GM19025 (cell line): Measurements from ENCODE around the gene ADARB2.
"Not testable (repeated sequence)": the region's sequence is repeated elsewhere in the genome, so short reads cannot be mapped to it uniquely, and the experiment has no call there.

ENCODE experiments used
- ATAC-seq: cut with Tn5 transposase; IDR thresholded peaks from one replicate; pipeline ENCODE4 v1.9.1; 2021; ENCODE audit warnings: mild to moderate bottlenecking, low read depth, moderate library complexity; ENCODE audit not compliant: unreplicated experiment

Gene ADARB2

DNA sequence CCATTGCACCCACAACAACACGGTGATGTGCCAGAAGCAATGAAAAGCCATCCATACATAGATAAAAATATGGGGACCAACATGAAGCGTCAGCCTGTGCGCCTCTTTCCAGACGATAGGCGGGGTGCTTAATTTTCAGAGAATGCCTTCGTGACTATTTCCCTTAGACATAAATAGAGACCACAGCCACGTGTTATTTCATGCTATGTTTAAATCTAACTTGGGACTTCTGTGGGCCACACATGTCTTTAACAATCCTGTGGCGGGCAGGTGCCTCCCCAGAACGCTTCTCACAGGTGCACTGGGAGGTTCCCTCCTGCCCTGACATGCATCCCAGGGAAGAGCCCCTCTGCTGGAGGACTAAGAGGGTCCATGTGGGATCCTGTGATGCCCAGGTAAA lies 259.7 kb downstream of the ADARB2 start:
- ATAC-seq: no peak

DNA sequence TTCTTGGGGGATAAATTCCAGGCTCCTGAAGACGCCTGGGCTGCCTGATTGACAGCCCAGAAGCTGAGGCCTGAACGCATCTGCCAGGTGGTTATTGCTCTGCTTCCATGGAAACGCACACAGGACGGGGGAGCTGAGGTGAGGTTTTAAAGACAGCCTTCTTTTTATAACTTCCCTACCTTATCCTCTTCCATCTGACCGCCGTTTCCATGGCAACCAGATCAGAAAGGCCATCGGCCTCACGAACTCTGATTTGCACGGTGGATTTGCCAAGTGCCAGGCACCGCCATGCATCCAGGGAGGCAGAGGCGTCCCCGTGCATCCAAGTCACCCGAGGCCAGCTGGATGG lies 260.9 kb downstream of the ADARB2 start:
- ATAC-seq: no peak

DNA sequence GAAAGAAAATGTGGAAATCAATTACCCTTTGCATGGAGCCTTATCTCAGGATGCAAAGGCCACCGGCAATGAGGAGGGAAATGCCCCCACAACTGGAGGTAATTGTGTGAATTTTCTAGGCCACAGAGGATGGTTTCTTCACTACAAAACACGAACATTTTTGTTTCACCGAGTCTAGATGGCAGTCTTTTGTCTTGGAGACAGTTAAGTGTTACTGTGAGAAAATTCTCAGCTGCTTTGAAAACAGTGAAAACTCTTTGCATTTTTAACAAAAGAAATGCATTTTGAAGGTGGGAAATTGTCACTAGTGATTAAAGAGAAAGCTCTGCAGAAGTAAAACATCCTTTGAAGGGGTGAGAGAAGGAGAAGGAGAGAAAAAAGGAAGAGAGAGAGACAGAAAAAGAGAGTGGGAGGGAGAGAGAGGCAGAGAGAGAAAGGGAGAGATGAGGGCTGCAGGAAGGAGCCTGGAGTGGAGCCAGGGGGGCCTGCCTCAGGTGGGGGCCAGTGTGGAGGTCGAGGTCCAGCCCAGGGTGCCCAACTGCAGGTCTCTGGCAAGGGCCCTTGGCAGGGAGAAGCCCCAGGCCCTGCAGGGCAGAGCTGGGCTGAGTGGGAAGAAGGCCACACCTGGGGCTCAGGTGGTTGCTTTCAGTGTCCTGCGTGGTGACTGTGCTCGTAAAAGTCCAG lies 261.4 kb downstream of the ADARB2 start:
- ATAC-seq: no peak

DNA sequence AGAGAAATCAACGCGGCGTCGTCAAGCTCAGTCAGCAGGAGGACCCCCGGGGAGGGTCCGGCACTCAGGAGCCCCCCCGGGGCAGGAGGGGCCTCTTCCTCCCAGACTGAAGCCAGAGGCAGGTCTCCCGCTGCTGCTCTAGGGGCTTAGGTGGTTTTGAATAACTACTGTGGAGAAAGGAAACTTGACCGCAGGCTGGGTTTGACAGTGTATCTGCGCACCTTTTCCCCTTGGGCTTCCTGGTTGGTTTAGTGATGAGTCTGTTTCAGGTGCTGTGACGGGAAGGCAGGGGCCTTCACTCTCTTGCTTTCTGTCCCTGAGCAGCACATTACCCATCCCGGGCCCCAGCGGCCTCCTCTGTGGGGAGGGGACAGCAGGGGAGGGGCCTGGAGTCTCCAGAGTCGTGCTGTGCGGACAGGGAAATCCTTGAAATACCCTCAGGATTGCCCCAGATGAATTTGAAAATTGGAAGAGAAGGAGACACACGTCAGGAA lies 262.2 kb downstream of the ADARB2 start:
- no peak for ATAC-seq

DNA sequence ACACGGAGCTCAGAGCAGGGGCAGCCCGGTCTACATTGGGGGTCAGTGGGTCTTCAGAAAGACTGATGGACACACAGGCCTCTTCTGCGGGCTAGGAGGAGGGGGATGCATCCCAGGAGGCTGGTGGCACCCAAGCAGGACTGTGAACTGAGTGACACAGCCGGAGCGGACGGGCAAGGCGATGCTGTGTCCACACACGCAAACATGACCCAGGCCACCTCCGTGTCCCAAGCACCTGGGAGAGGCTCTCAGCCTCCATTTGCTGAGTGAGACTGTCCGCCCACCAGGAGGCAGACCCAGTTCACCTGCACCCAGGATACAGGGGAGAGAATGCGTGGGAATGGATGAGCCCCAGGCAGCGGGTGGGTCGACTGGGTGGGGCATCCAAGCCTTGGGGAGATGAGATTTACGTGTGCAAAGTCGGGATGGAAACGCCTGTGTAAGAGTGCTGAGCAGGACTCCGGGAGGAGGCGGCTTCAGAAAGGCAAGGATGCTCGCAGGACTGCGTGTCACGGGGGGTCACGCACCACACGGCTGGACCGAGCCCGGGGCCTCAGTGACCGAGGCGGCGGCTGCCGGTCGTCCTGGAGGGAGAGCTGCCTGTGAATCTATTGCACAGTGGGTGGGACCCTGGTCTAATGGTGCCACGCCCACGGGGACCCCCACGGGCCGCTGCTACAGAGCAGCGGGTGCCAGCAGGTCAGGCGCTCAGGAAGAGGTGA lies 262.8 kb downstream of the ADARB2 start:
- ATAC-seq: no peak

DNA sequence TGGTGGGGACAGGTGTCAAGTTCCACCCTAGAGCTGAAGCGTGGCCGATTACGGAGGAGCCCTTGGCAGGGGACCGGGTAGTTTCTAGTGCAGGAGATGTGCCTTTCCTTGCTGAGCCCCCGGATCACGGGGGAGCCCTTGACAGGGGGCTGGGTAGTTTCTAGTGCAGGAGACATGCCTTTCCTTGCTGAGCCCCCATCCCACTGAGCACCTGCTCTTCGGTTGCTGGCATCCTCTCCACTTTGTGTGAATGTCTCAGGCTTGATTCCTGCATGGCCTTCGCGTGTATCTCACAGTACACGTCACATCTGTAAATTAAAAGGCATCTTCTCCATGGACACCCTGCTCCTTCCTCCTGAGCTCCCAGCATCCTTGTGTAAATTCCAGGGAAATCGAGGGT lies 263.5 kb downstream of the ADARB2 start:
- ATAC-seq: no peak

DNA sequence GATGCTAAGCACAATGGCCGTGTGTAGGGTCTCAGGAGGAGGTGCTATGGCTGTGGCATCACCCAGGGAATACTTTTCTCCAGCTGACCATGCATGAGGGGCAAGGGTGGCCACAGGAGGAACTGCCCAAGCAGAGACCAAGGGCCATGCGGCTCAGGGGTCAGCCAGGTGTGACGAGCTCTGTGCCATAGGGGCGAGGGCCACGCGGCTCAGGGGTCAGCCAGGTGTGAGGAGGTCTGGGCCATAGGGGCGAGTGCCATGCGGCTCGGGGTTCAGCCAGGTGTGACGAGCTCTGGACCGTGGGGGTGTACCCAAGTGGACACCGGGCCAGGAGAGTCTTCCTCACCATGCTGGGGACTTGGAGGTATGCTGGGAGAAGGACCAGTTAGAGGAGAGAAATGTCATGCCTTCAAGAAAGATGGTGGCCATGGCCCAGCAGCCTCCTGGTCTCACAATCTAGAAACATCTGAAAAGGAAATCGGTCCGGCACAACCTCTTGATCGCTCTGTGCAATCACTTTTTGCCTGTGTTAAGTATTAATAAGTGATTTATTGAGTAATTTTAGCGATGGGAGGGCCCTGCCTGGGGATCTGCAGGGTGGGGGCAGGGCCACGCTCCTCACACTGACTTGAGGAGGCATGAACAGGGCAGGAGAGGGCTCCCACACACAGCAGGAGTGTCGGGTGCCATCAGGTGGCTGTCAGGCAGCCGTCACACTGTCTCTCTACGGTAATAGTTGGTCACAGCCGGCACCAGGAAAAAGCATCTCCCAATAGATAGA lies 265.0 kb downstream of the ADARB2 start:
- no peak for ATAC-seq

DNA sequence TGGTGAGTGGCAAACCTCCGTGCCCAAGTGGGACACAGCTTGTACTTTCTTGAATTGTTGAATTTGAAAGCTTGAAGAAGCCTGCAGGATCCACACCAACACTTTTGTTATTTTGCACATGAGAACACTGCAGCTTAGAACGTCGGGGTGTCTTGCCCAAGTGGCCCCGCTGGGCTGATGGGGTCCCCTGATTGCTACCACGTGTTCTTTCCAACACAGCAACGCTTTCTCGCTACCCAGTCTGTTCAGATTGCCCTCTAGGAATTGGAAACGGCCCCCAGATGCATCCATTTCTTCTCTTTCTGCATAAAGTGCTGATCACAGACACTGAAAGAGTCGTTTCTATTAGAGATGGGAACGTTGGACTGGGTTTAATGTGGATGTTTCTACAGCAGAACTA lies 268.5 kb downstream of the ADARB2 start:
- ATAC-seq: no peak

DNA sequence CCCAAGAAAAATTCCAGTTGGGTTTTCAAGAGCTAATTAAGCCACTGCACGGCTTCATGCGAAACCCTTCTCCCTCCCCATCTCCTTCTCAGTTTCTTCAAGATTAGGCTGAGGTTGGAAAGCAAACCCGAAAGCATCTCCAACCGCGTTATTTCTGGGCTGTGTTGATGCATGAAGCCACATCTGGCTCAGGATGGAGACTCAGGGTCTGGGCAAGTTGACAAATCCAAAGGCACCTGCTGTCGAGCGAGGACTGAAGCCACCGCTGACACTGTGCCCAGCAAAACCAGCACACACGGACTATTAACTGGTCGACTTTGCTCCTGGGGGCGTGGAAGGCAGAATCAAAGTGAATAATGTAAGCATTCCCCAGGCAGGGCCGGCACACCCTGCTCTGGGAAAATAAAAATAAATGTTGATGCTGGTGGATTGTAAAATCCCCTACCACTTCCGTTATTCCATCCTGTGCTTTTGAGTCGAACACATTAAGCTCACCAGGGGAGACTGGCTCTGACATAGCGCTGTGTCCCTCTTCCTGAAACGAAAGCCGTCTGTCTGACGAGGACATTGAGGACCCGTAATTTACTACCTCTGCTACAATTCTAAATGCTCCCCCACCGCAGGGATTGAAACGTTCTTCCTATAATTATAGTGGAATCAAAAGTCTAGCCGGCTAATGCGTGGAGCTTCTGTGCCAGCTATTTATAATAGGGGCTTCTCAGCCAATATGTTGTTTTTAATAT lies 269.8 kb downstream of the ADARB2 start:
- ATAC-seq: no peak

DNA sequence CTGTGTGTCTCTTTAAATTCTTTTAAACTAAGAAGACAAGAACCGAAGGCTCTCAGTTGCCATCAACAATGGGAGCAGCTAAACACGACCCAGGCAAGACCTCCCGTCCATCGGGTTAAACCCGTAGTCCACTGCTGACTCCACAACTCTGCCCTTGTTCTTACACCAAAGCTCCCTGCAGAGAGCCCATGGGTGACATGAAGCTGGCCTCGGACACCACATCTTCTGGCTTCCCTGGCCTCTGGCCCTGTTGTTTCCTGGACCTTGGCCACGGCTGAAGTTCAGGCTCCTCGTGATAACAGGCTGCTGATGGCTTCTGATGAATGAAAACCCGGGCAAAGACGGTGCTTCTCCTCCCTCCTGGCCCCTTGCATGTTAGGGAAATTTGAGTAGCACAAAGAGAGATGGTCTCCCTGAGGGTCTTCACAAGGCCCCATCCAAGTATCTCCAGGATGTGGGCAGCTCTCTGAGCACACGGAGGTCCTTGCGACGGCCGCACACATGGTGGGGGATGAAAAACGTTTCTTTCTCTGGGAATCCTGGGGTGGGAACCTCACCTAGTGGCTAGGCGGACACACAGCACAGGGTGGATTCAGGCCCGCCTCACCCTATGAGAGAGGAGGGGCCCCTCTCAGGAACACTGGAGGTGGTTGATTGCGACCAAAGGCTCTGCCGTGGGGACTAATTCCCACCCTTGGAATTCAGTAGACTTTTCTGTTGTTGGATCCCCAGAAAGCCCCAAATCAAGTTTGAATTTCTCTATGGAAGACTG lies 271.1 kb downstream of the ADARB2 start:
- ATAC-seq: no peak

DNA sequence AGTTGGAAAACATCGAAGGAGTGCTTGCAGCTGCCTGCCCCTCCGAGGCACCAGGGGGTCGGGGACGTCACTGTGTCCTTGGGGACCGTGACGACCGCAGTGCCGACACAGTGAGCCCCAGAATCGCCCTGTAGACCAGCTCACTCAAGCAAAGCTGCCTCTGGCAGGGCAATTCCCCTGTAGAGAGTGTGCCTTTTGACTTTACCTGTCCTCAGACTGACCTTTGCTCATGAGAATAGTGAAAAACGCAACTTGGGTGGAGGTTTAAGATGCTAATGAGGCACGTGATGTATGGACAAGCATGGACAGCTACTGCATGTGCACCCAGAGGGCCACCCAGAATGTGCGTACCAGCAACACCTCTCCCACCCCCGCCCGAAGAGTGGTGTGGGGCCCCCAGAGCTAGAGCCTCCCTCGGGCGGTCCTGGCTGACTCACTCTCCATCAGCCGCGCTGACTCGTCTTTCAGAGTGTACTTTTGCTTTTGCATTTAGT lies 271.9 kb downstream of the ADARB2 start:
- ATAC-seq: peak; percentile 86

DNA sequence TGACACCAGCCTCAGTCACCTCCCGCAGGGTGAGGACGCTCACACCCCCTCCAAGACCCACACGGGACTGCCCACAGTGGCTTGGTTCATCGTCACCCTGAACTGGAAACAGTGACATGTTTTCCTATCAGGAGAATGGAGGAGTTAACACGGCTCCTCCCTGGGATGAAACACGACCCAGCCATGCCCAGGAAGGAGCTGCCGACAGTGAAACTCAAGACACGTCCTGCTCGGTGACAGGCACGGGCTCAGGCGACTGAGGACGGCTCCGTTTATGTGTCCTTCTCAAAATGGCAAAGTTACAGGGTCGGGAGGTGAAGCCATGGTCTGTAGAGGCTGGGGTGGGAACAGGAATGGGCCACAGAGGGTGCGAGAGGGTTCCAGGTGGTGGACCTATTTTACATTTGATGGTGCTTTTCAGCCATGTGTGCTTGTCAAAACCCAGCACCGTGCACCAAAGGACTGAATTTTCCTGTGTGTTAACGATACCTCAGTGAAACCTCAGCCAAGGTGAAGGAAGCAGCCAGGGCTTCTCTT lies 272.4 kb downstream of the ADARB2 start:
- ATAC-seq: peak; percentile 24

DNA sequence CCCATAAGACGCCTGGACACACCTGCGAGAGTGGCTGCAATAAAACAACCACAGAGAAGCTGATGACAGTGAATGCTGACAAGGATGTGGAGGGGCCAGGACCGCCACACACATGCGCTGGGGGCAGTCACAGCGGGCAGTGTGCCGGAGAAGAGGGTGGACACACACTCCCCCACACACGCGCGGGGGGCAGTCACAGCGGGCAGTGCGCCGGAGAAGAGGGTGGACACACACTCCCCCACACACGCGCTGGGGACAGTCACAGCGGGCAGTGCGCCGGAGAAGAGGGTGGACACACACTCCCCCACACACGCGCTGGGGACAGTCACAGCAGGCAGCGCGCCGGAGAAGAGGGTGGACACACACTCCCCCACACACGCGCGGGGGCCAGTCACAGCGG lies 273.4 kb downstream of the ADARB2 start:
- not testable (repeated sequence) for ATAC-seq

DNA sequence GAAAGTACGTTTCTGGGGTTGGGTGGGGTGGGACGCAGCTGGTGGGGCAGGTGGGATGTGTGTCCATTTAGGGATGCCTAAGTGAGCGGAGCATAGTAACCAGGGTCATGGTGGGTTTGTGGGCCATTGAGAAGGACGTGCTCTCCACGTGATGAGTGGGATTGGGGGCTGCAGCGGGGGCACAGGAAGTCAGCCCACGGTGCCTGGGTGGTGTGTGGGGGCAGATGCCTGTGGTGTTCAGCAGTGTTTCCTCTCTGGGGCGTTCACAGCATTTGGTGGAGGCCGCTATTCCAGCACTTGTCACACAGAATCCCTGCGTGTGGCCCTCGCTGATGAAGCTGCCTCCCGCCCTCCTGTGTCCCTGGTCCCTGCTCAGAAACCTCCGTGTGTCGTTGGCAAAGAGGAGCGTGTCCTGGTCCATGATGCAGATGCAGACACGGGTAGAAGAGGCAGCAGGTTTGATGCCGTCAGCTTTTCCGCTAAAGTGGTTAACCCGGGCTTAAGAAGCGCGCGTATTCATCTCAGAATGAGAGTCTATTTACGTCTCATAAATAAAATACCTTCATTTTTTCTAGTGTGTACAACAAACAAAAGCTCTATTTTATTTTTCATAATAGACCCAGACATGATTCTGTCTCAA lies 274.2 kb downstream of the ADARB2 start:
- no peak for ATAC-seq

DNA sequence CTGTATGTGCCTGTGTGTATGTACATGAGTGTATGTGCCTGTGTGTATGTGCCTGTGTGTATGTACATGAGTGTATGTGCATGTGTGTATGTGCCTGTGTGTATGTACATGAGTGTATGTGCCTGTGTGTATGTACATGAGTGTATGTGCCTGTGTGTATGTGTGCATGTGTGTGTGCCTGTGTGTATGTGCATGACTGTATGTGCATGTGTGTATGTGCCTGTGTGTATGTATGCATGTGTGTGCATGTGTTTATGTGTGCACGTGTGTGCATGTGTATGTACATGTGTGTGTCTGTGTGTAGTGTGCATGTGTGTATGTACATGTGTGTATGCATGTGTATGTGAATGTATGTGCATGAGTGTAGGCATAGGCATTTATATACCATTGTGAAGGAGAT lies 274.8 kb downstream of the ADARB2 start:
- ATAC-seq: no peak

DNA sequence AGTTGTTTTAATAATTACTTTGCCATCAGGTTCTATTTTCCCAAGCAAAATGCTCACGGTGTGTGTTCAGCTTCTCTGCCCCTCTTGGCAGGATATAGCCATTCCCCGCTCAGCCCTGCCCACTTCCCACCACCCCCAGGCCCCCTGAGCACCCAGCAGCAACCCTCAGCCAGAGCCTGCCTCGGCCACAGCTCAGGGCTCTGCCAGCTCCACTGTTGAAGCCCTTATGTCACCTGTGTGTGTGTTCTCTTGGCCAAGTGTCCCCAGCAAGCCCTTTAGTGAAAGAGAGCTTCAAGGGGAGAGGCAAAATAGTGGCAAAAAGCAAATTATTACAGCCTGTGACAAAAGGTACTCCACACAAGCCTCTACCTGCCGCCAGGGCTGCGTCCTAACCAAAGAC lies 275.3 kb downstream of the ADARB2 start:
- ATAC-seq: no peak

DNA sequence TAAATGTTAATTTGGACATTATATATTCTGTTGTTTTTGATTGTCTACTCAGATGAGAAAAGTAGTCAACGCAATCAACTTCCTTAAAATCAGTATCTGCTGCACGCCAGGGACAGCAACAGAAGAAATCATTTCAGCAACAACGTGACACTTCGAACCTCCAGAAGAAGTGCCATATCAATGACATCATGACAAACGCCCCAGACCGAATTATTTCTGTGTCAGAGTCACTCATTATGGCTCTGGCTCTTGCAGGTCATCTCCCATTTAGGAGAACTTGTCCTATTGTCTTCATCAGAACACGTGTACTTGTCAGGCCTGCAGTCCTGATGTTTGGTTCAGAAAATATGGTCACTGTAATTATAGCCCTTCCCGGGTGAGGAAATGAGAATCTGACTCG lies 276.3 kb downstream of the ADARB2 start:
- ATAC-seq: no peak

DNA sequence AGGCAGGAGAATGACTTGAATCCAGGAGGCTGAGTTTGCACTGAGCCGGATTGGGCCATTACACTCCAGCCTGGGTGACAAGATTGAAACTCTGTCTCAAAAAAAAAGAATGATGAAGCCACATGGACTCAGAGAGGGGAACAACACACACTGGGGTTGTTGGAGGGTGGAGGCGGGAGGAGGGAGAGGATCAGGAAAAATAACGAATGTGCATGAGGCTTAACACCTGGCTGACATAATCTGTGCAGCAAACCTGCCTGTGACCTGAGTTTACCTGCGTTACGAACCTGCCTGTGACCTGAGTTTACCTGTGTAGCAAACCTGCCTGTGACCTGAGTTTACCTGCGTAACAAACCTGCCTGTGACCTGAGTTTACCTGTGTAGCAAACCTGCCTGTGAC lies 277.7 kb downstream of the ADARB2 start:
- not testable (repeated sequence) for ATAC-seq

DNA sequence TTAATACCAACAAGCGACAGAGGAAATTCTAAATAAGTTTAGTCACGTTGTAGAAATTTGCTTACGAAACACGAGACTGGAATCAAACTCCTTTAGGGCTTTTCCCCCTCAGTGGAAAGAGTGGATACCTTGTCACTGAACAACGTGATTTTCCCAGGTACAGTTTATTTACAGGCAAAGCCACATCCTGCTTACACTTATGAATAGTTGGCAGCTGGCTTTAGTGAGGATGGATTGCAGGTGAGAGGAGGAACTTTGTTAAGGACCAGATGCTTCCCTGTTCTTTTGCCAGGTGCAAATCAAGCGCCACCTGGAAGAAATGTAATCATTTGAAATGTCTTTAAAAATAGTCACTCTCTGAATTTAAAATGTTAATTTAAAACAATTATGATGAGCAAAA lies 282.4 kb downstream of the ADARB2 start:
- ATAC-seq: no peak
